Measurements from ENCODE around the gene GJB1.
A peak's percentile ranks its signal among the peaks of the same experiment; 100 is the strongest.

Gene GJB1

DNA sequence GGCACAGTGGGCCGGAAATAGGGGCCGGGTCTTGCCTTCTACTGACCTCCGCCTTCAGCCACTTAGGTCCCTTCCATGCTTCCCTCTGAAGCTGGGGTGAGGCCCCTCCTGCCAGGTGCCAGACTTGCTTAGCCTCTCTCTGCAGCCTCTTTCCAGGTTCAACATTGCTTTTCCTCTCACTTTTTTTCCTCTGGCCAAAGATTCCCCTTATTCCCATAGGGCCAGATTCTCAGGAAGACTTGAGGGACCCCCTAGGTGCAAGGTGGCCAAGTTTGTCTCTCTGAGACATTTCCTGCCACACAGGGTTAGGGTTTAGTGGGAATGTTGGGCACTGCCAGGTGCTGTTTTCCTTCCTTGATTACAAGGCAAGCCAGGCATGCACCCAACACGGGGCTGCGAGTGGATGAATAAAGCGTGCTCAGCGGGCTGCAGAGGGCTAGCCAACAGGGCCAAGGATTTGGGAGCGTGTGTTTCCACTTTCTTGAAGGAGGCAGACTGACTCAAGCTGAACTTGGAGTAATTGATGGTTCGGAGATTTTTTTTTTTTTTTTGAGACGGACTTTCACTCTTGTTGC lies 7.6 kb upstream of the GJB1 start:
- DNase-seq = no peak

DNA sequence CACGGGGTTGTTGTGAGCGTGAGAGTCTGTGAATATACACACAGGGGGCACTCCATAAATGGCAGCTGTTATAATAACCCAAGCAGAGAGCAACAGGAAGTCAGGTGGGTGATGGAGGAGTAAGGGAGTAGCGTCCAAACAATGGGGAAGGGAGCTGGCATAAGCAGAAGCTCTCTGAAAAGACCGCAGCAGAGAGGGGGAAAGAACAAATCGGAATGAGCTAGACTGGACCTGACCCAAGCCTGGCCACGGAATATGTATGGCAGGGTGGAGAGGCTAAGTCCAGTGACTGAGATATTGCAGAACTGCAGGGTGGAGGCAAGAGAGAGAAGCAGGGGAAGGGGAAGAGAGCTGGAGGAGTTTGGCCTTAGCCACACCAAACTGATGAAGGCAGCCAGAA lies 6.5 kb upstream of the GJB1 start:
- no peak for DNase-seq

DNA sequence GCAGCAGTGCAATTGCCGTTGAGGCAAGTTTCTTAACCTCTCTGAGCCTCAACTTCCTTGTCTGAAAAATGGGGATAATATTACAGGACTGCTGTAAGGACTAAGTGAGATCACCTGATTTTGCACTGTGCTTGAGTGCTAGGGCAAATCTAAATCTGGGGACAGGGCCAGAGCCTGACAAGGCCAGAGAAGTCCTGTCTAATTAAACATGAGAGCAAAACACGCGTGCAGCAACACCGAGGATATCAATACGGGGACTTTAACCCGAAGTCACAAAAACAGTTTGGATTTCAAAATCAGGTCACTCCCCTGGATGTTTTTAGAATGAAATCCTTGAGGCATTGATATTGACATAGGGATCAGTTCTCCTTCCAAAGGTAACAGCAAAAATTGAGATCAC lies 5.7 kb upstream of the GJB1 start:
- no peak for DNase-seq

DNA sequence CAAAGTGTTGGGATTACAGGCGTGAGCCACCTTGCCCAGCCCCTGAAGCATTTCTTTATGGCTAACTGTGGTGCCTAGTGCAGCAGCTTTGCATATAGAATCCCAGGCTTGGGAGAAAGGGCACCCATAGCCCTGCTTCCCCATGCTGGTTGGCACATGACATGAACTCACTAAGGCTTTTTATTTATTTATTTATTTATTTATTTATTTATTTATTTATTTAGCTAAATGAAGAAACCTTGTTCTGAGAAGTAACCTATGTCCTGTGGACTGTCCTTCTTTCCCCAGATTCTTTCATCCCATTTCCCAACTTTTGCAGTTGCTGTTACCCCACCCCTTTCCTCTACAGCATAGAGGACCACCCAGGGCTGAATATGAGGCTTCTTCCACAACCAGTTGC lies 1.9 kb upstream of the GJB1 start:
- no peak for DNase-seq

DNA sequence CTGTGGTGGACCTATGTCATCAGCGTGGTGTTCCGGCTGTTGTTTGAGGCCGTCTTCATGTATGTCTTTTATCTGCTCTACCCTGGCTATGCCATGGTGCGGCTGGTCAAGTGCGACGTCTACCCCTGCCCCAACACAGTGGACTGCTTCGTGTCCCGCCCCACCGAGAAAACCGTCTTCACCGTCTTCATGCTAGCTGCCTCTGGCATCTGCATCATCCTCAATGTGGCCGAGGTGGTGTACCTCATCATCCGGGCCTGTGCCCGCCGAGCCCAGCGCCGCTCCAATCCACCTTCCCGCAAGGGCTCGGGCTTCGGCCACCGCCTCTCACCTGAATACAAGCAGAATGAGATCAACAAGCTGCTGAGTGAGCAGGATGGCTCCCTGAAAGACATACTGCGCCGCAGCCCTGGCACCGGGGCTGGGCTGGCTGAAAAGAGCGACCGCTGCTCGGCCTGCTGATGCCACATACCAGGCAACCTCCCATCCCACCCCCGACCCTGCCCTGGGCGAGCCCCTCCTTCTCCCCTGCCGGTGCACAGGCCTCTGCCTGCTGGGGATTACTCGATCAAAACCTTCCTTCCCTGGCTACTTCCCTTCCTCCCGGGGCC lies 1.2 kb downstream of the GJB1 start:
- no peak for DNase-seq

DNA sequence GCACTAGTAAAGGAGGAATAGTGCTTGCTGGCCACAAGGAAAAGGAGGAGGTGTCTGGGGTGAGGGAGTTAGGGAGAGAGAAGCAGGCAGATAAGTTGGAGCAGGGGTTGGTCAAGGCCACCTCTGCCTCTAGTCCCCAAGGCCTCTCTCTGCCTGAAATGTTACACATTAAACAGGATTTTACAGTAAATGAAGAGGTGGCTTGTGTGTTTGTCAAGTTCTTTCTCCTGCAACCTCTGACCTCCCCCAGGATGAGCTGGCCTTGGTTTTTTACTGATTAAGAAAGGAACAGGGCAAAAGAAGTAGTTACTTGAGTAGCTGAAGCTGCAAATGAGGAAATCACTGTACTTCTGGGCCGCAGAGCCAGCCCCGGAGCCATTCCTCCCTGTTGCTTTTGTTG lies 2.0 kb downstream of the GJB1 start:
- DNase-seq = no peak

DNA sequence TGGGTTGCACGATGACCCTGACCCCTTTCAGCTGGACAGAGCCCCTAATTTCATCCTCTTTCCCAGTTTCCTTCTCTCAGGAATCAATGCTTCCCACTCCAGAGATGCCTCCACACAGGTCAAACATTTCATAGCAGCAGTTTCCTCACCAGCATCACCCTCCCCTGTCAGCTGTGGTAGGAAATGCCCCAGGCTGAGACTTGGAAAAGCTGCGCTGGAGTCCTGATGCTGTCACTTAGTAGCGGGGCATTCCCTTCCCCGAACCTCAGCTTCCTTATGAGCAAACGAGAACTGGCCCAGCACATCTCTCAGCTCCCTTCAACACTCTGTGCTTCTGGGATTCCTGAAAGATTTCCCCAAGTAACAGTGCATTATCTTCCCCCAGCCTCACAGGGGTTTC lies 2.7 kb downstream of the GJB1 start:
- no peak for DNase-seq

DNA sequence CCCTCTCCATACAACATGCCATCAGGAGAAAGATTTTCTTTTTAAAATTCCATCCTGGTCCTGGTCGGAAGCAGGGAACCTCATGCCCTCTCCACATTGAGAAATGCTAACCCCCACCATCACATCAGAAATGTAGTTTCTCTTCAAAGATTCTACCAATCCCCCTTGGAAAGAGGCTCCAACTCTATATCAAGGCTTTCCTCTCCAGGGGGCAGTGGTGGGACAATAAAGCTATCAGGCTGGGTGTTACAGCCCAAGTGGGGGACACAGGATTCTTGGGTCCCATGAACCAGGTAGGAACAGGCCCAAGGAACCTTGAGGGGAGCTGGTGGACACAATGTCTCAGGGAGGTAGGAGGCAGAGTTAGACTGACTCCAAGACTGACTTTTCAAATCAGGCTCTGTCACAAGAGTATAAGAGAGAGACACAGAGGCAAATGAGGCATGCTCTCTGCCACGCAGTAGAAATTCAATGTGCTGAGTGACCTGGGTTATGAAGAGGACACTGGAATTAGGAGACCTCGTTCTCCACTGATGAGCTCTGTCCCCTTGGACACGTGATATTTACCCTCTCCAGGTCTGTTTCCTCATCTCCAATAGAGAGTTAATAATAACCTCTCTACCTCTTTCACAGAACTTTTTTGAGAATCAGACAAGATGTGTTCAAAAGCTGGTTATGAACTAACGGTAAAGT lies 4.5 kb downstream of the GJB1 start:
- DNase-seq = no peak

DNA sequence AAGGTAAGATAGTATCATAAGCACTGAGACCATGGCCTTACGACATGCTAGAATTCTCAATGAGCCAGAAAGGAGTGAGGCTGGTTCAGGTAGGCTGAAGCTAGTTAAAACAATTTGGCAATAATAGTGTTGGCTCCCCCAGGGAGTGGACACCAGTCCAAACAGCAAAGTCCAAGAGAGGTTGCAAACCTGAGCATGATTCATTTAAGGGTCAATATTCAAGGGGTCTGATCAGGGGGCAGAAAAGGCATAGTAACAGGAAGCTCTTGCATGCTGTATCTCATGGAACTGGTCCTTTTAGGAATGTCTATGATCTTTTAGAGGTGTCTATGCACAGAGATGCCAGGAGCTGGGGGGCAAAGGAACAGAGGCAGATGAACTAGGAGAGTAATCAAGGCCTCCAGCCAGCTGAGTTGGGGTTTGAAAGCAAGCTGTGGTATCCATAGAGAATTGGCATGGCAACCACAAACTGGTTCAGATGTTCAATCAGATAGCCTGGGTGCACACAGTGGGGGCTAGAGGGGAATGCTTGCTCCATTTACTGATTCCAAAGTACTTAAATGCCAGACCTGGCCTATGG lies 5.1 kb downstream of the GJB1 start:
- no peak for DNase-seq

DNA sequence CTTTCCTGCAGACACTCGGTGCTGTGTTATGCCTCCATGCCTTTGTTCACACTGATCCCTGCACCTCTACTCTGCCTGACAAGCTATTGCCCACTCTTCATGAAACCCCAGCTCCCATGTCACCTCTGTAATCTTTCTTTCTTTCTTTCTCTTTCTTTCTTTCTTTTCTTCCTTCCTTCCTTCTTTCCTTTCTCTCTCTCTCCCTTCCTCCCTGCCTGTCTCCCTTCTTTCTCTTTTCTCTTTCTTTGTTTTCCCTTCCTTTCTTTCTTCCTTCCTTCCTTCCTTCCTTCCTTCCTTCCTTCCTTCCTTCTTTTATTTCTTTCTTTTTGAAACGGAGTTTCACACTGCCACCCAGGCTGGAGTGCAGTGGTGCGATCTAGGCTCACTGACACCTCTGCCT lies 12.5 kb downstream of the GJB1 start:
- DNase-seq = no peak

DNA sequence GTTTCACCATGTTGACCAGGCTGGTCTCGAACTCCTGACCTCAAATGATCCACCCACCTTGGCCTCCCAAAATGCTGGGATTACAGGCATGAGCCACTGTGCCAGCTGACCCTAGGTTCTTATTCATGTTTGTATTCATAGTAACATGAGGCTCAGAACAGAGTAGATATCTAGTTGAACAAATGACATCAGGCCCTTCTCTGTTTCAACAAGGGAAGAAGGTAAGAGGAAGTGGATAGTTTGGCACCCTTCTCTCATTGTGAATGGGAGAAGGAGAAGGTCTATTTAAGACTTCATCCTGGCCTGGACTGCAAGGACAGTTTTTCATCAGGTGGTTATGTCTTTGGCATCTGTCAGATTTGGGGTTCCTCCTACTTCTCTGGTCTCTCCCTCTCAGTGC lies 13.8 kb downstream of the GJB1 start:
- no peak for DNase-seq

DNA sequence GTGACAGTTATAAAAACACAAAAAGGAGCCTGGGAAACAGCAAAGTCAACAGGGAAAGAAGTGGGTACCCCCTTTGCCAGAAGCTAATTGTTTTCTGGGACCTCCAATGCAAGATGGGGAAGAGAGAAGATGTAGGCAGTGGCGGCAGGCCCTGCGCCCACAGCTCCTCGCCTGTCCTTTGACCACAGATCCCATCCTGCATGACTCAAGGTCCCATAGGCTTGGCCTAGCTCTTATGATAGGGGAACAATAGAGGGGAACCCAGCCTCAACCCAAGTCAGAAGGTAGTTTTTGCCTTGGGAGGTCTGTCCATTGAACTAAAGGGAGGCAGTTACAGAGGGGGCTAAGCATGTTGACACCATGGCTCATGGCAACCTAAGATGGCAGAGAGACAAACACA lies 16.8 kb downstream of the GJB1 start:
- DNase-seq = no peak

DNA sequence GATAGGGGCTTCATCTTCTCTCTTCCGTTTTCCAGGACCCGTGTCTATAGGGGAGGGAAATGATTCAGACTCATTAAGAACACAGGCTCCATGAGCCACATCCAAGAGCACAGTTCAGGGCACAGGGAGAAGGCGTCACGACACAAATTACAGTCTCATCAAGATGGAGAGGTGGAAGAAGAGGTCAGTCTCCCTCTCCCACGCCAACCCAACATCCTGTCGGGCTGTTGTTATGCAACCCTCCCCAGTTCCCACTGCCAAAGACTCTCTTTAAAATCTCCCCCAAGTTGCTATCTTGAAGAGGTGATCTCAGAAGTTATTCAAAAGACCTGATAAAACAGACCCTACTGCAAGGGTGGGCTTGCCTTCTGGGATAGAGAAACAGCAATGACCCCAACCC lies 18.3 kb downstream of the GJB1 start:
- DNase-seq = no peak

DNA sequence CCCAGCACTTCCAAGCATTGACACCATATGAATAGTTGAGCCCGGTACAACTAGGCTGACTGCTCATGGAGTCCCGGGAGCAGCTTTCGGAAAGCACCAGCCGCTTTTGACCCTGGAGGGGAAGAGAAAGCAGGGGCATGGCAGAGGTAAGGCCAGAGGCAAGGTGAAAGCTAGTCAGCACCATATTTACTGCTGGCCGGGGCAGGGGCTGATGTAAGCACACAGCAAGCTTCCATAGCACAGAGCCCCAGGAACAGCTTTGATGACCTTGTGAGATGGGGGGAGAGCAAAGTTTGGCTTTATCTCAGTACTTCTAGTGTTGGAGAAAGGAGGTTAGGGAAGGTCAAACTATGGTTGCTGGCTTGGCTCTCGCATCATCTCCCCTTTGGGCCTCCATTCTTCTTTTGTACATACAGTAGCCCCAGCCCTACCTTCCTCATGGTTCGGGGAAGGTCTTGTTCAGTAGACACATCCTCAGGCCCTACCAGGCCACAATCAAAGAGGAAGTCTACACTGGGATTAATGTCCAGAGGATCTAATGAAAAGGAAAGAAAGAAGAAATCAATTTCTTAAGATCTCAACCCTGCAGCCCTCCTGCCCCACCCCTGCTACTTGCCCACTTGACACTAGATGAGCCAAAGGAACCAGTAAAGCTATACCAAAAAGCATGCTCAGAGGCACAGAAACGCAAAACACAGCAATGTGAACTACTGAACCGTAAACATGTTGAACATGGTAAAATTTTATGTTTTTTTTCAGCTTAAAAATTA lies 21.5 kb downstream of the GJB1 start:
- DNase-seq = no peak

DNA sequence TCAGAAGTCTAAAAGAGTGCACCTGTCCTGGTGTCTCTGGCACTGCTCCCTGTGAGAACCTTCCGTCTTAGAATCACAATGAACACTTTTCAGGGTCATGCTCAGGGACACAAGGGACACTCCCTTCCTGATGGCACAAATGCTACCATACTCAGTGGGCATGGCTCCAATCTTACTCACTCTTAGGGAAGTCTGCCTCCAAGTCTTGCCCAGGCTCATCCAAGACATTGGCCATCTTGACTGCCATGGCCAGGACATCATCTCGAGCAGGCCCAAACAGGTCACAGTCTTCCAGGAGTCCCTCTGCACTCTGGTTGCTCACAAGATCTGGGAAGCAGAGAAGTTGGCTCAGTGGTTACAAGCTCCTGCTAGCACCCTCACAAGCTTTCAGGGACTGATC lies 22.1 kb downstream of the GJB1 start:
- DNase-seq = no peak

DNA sequence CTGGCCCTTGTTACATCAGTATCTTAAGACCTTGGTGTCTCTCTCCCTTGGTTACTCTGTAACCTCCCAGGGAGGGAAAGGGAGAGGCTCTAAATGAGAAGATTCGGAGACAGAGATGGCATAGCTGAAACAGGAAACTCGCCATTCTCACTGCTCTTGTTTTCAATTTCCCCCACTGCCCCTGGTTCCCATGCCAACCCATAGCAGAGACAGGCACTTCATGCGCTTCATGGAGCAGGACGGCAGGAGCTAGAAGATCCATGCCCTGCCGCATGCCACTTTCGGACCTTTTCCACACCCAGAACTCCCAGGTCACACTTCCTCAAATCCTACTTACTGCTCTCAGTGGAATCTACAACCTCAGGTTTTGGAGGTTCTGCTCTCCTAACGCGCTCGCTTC lies 27.8 kb downstream of the GJB1 start:
- DNase-seq = no peak

DNA sequence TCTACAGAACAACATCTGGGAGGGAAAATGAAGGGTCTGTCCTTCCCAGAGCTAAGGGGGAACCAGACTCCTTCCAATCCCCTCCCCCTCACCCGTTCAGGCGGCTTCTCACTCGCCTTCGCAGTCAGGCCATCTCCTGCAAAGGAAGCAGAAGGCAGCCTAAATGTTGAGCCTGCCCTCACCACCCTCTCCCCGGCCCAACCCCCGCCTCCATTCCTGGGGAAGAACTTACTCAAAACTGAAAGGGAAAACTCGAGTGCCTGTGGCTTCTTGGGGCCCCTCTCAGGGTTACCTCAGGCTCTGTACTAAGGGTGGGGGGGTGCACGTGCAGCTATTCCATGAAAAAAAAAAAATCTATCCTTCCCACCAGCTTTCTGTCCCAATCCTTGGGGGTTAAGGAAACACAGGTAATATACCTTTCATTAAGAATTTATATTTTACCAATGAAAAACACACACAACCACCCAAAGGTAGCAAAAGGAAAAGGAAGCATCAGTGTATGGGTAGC lies 28.5 kb downstream of the GJB1 start:
- DNase-seq = peak; percentile 12

DNA sequence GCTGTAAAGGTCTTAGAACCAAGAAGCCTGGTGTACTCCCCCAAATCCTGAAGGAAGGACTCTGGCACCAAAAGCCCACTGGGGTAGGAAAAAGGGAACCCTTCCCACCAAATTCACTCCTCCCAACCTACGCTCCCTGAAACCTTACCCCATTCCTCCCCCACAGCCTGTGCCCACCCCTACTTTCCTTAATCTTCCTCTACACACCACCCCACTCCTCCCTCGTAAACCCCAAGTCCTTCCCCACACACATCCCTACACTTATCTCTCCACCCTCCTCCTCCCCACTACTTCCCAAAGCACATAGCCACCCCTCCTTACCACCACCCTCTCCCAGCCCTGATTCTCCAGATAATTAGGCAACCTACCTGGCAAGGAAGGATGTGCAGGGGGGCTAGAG lies 29.2 kb downstream of the GJB1 start:
- no peak for DNase-seq

DNA sequence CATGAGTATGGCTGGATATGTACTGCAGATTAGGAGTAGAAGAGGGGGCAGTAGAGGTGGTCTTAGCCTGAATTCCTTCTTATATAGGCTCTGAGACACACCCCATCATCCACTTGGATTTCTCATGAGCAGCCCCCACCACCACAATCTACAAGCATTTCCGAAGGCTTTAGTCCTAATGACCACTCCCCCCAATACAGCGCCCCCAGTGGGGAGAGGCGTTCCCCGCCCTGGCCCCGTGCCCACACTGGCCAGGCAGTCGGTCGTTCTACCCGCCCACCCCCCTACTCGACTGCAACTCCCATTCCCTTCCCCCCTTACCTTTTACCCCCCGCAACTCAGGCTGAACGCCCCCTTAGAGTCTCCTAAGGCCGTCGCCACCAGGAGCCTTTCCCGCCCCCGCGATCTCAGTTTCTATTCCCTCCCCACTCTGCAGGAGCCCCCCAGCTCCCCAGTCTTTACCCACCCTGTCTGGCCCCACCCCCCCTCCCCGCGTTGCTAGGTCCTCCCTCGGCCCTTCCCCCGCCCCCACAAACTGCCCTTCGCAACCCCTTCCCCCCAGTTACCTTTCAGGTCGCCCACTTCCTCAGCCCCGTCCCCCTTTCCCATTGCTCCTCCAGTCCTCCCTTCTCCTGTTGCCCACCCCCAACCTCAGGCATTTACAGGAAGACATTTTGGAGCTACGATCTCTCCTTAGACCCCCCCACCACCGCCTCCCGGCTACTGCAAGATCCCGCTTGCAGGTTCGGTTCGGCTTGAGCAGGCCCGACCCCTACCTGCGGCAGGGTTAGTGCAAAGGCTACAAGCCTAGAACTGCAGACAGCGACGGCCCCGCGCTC lies 30.4 kb downstream of the GJB1 start:
- peak; percentile 27 for DNase-seq

DNA sequence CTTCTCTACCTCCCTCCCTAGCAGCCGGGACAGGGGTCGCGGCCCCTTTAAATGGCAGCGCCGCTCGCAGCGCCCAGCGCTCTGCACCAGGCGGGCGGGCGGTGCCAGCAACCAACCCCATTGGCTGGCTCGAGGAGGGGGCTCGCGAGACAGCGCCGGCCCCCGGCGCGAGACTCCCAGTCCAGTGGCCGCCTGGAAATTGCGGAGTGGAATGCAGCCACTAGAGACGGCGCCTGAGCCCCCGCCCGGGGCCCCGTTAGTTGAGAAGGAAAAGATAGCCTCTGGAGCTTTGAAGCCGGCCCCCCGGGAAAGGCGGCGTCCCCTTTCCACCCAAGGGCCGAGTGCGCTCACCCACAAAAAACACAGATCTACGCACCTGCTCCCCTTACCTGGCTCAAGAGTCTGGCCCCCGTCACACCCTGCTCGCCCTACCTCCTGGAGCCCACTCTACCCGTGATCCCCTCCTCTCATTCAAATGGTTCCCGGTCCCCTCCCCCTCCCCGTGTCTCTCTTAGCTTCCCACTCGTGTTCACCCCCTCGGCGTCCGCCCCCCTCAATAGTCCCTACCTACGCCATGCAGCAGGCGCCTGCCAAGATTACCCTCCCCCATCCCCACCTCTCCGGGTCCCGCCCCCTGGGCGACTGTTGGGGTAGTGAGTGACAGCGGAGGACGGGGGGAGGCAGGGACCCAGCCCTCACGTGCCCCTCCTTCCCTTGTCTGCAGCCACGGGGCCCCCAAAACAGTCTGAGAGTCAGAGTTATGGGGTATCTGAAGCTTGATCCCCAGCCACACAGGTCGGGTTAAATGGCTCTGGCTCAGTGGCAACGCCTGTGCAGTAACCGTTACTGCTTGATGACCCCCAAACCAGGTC lies 31.3 kb downstream of the GJB1 start, which contains the start of gene ZMYM3:
TSS of gene ZMYM3 (minus strand) at position 49 of the 872 bp plus-strand sequence. CDS start 885 bp downstream, outside the sequence.
- DNase-seq = peak; percentile 80

DNA sequence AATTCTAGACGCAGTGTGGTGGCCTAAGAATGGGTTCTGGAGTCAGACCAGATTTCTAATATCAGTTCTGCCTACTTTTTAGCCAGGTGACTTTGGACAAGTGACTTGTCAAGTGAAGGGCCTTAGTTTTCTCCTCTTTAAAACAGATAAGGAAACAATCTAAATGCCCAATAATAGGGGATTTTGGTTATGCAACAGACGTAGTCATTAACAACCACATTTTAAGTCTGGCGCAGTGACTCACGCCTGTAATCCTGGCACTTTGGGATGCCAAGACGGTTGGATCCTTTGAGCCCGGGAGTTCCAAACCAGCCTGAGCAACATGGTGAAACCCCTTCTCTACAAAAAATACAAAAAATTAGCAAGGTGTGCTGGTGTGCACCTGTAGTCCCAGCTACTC lies 33.0 kb downstream of the GJB1 start:
- no peak for DNase-seq
